HEK293 (cell line): ENCODE results near the gene GATC.

ENCODE experiments used
- CTCF ChIP-seq: fragments of 450-650 bp; formaldehyde crosslinking; IDR thresholded peaks from 2 replicates; pipeline ENCODE4 v1.5.1; 2016; ENCODE audit warnings: missing biosample characterization, missing genetic modification characterization
- ZBTB8A ChIP-seq: fragments of 450-650 bp; formaldehyde crosslinking; IDR thresholded peaks from 2 replicates; pipeline ENCODE4 v1.5.1; 2016; ENCODE audit warnings: missing biosample characterization, missing genetic modification characterization
- ZNF274 ChIP-seq, 2 experiments: fragments of 200-500 bp in 1 of 2; fragments of 450-650 bp in 1 of 2; sonication (Bioruptor generic) in 1 of 2; formaldehyde crosslinking in 1 of 2; IDR thresholded peaks; 2 replicates each; pipeline versions ENCODE4 v1.5.1 to v1.6.1; 2014 to 2016; ENCODE audit warnings: borderline replicate concordance in 1 of 2, inconsistent platforms in 1 of 2, low read length in 1 of 2, missing biosample characterization in 1 of 2, missing genetic modification characterization in 1 of 2
- ZNF658 ChIP-seq: fragments of 450-650 bp; formaldehyde crosslinking; IDR thresholded peaks from 2 replicates; pipeline ENCODE4; 2016; ENCODE audit warnings: missing biosample characterization, missing genetic modification characterization
- ZNF660 ChIP-seq: fragments of 450-650 bp; IDR thresholded peaks from 2 replicates; pipeline ENCODE4 v1.5.1; 2018; ENCODE audit warnings: missing biosample characterization, mild to moderate bottlenecking, missing genetic modification characterization
- ZNF76 ChIP-seq: fragments of 450-650 bp; formaldehyde crosslinking; IDR thresholded peaks from 2 replicates; pipeline ENCODE4; 2016; ENCODE audit warnings: low read depth, missing biosample characterization, missing genetic modification characterization, borderline replicate concordance

- TF ChIP-seq ZNF76 (tag by site-specific recombination) (no peak), CTCF (tag by site-specific recombination) (no peak), ZBTB8A (no peak), ZNF274 (IDR thresholded peaks at IDR 0.05; ENCODE audit: low read length) (no peak), ZNF274 (tag by site-specific recombination; IDR thresholded peaks at IDR 0.05; ENCODE audit: borderline replicate concordance) (no peak), ZNF660 (tag by site-specific recombination) (no peak), ZNF658 (tag by site-specific recombination) (no peak)
These were observed 9.1 kb downstream of the GATC start for GRCh38 chr12:120455302-120455701.
